K562 (cell line): ENCODE measurements around the gene SUDS3. TPM values are rescaled to one million over a fixed set of nuclear protein-coding genes. Genes with fewer than 3 reads are reported as not detected.

Source experiments
- CBFA2T2 ChIP-seq: fragments of 450-650 bp; conservative IDR thresholded peaks from 2 replicates; pipeline ENCODE4 v1.6.1; 2017; ENCODE audit warnings: mild to moderate bottlenecking
- MECOM ChIP-seq: fragments of 250-450 bp; sonication (Bioruptor Pico); IDR thresholded peaks from 2 replicates; pipeline ENCODE4 v1.8.0; 2022; ENCODE audit warnings: inconsistent platforms
- MTA1 ChIP-seq: fragments of 450-650 bp; IDR thresholded peaks from 2 replicates; pipeline ENCODE4 v1.6.1; 2017; ENCODE audit warnings: borderline replicate concordance
- NCOA1 ChIP-seq: fragments of 450-650 bp; IDR thresholded peaks from 2 replicates; pipeline ENCODE4 v1.6.1; 2016; ENCODE audit warnings: low read depth
- RBM34 ChIP-seq: fragments of 200-400 bp; formaldehyde crosslinking; IDR thresholded peaks from 2 replicates; pipeline ENCODE4 v1.6.1; 2018; ENCODE audit warnings: low read length, borderline replicate concordance; ENCODE audit not compliant: insufficient read depth
- TAF7 ChIP-seq: fragments of 450-650 bp; IDR thresholded peaks from 2 replicates; pipeline ENCODE4 v1.6.1; 2016; ENCODE audit warnings: missing genetic modification characterization, missing compliant biosample characterization
- TSC22D4 ChIP-seq: fragments of 450-650 bp; IDR thresholded peaks from 2 replicates; pipeline ENCODE4 v1.6.1; 2016; ENCODE audit warnings: missing genetic modification characterization, missing biosample characterization, control low read depth
- UBTF ChIP-seq, 2 experiments: IDR thresholded peaks; 2 replicates each; pipeline ENCODE4 v1.6.1; 2012; ENCODE audit warnings: improper control_type of control experiment in 2 of 2, low read depth in 2 of 2, low read length in 2 of 2, borderline replicate concordance in 1 of 2
- polyA plus RNA-seq, 8 experiments: library from polyadenylated mRNA; depleted of rRNA in 4 of 8; stranded (reverse) in 5 of 8; unstranded in 3 of 8; fragments of >200 nt; fragmentation: Nextera tagmentation in 2 of 8; fragmentation: Illumina TruSeq in 1 of 8; extraction: Ambion mirVana in 2 of 8; extraction: Trizol in 1 of 8; gene quantifications; 2 replicates each; pipeline versions ENCODE4 v1.2.1 to v1.2.3, GENCODE V29; 2011 to 2014; ENCODE audit warnings: inconsistent platforms in 1 of 8, missing spikeins in 1 of 8
- total RNA-seq, 7 experiments: library from RNA; depleted of rRNA in 6 of 7; stranded (reverse); fragments of >200 nt in 6 of 7; fragmentation: Illumina TruSeq in 2 of 7; extraction: Trizol in 2 of 7; gene quantifications; 2 replicates each; pipeline versions ENCODE4 v1.2.1 to v1.2.3, GENCODE V29; 2011 to 2021; ENCODE audit warnings: low replicate concordance in 1 of 7
- TF ChIP-seq, protein P1 (sequence below): fragments of 250-450 bp; sonication (Bioruptor Pico); IDR thresholded peaks from 2 replicates; pipeline ENCODE4 v1.8.0; 2021; ENCODE audit warnings: mild to moderate bottlenecking, moderate library complexity
- TF ChIP-seq, protein P2 (sequence below): fragments of 450-650 bp; IDR thresholded peaks from one replicate; pipeline ENCODE4 v1.6.1; 2018; ENCODE audit warnings: mild to moderate bottlenecking, moderate library complexity; ENCODE audit not compliant: partially characterized antibody
- TF ChIP-seq, protein P3 (sequence below): fragments of 250-450 bp; sonication (Bioruptor Pico); IDR thresholded peaks from 2 replicates; pipeline ENCODE4 v1.5.0; 2020; ENCODE audit warnings: mild to moderate bottlenecking
- TF ChIP-seq, protein P4 (sequence below): fragments of 450-650 bp; IDR thresholded peaks from 2 replicates; pipeline ENCODE4 v1.6.1; 2017; ENCODE audit warnings: antibody characterized with exemption, mild to moderate bottlenecking
- TF ChIP-seq, protein P5 (sequence below): sonication (generic); formaldehyde crosslinking; IDR thresholded peaks from 2 replicates; pipeline ENCODE4 v1.4.0; 2020; ENCODE audit warnings: mild to moderate bottlenecking, missing genetic modification reagents

The SUDS3 gene
- total and polyA plus RNA-seq, 9 of the 15 experiments (the other 6 are each of a cell fraction or from before 2014, with no cell fraction given): 6.6 to 30.5 (median 23.3) TPM

DNA sequence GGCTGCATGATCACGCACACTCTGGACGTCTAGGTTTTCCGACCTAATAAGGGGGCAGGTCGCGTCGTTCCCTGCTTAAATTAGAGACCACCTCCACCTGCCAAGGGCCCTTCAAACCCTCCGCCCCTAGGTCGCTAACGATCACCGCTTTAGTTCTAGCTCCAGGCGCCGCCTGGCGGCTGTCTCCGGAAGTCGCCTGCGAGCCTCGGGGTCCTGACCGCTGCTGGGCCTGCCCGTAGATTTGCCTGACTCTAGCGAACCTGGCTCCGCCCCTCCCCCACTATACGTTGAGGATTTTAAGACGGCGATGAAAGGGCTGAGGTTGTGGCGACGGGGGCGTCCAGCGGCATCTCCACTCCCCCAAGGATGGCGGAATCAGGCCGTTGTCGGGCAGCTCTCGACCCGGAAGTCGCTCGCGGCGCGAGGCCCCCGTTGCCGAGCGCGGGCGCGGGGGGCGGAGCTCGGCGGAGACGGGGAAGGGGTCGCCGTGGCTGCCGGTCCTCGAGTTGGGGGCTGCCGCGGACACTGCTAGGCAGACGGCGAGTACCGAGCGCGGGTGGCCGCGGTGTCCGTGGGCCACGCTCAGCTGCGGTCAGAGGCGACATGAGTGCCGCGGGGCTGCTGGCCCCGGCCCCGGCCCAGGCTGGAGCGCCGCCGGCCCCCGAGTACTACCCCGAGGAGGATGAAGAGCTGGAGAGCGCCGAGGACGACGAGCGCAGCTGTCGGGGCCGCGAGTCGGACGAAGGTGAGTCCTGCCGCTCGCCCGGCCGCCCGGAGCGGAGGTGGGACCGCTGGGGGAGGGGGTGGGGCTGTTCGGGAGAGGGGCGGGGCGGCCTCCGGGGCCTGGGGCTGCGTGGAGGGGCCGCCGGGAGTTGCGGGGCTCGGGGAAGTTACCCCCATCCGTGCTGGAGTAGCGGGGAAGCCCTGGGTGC is at the start of gene SUDS3 (continued):
- TF ChIP-seq, protein P1, sequence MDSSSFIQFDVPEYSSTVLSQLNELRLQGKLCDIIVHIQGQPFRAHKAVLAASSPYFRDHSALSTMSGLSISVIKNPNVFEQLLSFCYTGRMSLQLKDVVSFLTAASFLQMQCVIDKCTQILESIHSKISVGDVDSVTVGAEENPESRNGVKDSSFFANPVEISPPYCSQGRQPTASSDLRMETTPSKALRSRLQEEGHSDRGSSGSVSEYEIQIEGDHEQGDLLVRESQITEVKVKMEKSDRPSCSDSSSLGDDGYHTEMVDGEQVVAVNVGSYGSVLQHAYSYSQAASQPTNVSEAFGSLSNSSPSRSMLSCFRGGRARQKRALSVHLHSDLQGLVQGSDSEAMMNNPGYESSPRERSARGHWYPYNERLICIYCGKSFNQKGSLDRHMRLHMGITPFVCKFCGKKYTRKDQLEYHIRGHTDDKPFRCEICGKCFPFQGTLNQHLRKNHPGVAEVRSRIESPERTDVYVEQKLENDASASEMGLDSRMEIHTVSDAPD (CRISPR knock-in tag): no peak
- TF ChIP-seq, protein P2, sequence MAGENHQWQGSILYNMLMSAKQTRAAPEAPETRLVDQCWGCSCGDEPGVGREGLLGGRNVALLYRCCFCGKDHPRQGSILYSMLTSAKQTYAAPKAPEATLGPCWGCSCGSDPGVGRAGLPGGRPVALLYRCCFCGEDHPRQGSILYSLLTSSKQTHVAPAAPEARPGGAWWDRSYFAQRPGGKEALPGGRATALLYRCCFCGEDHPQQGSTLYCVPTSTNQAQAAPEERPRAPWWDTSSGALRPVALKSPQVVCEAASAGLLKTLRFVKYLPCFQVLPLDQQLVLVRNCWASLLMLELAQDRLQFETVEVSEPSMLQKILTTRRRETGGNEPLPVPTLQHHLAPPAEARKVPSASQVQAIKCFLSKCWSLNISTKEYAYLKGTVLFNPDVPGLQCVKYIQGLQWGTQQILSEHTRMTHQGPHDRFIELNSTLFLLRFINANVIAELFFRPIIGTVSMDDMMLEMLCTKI: no peak
- TF ChIP-seq NCOA1 (no peak), TAF7 (no peak), CBFA2T2 (no peak), RBM34 (no peak), MECOM (no peak), MTA1 (peak; percentile 89), UBTF (IDR thresholded peaks at IDR 0.05; ENCODE audit: borderline replicate concordance in 1 of 2, low read depth in 2 of 2, low read length in 2 of 2) (no peak), TSC22D4 (tag) (no peak)
- TF ChIP-seq, protein P3, sequence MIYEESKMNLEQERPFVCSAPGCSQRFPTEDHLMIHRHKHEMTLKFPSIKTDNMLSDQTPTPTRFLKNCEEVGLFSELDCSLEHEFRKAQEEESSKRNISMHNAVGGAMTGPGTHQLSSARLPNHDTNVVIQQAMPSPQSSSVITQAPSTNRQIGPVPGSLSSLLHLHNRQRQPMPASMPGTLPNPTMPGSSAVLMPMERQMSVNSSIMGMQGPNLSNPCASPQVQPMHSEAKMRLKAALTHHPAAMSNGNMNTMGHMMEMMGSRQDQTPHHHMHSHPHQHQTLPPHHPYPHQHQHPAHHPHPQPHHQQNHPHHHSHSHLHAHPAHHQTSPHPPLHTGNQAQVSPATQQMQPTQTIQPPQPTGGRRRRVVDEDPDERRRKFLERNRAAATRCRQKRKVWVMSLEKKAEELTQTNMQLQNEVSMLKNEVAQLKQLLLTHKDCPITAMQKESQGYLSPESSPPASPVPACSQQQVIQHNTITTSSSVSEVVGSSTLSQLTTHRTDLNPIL (CRISPR knock-in tag): no peak
- TF ChIP-seq, protein P4, sequence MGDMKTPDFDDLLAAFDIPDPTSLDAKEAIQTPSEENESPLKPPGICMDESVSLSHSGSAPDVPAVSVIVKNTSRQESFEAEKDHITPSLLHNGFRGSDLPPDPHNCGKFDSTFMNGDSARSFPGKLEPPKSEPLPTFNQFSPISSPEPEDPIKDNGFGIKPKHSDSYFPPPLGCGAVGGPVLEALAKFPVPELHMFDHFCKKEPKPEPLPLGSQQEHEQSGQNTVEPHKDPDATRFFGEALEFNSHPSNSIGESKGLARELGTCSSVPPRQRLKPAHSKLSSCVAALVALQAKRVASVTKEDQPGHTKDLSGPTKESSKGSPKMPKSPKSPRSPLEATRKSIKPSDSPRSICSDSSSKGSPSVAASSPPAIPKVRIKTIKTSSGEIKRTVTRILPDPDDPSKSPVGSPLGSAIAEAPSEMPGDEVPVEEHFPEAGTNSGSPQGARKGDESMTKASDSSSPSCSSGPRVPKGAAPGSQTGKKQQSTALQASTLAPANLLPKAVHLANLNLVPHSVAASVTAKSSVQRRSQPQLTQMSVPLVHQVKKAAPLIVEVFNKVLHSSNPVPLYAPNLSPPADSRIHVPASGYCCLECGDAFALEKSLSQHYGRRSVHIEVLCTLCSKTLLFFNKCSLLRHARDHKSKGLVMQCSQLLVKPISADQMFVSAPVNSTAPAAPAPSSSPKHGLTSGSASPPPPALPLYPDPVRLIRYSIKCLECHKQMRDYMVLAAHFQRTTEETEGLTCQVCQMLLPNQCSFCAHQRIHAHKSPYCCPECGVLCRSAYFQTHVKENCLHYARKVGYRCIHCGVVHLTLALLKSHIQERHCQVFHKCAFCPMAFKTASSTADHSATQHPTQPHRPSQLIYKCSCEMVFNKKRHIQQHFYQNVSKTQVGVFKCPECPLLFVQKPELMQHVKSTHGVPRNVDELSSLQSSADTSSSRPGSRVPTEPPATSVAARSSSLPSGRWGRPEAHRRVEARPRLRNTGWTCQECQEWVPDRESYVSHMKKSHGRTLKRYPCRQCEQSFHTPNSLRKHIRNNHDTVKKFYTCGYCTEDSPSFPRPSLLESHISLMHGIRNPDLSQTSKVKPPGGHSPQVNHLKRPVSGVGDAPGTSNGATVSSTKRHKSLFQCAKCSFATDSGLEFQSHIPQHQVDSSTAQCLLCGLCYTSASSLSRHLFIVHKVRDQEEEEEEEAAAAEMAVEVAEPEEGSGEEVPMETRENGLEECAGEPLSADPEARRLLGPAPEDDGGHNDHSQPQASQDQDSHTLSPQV: peak; percentile 34
- TF ChIP-seq, protein P5, sequence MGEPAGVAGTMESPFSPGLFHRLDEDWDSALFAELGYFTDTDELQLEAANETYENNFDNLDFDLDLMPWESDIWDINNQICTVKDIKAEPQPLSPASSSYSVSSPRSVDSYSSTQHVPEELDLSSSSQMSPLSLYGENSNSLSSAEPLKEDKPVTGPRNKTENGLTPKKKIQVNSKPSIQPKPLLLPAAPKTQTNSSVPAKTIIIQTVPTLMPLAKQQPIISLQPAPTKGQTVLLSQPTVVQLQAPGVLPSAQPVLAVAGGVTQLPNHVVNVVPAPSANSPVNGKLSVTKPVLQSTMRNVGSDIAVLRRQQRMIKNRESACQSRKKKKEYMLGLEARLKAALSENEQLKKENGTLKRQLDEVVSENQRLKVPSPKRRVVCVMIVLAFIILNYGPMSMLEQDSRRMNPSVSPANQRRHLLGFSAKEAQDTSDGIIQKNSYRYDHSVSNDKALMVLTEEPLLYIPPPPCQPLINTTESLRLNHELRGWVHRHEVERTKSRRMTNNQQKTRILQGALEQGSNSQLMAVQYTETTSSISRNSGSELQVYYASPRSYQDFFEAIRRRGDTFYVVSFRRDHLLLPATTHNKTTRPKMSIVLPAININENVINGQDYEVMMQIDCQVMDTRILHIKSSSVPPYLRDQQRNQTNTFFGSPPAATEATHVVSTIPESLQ (CRISPR knock-in tag): no peak
